ENCODE measurements around the gene OR5AU1.

The OR5AU1 gene

DNA sequence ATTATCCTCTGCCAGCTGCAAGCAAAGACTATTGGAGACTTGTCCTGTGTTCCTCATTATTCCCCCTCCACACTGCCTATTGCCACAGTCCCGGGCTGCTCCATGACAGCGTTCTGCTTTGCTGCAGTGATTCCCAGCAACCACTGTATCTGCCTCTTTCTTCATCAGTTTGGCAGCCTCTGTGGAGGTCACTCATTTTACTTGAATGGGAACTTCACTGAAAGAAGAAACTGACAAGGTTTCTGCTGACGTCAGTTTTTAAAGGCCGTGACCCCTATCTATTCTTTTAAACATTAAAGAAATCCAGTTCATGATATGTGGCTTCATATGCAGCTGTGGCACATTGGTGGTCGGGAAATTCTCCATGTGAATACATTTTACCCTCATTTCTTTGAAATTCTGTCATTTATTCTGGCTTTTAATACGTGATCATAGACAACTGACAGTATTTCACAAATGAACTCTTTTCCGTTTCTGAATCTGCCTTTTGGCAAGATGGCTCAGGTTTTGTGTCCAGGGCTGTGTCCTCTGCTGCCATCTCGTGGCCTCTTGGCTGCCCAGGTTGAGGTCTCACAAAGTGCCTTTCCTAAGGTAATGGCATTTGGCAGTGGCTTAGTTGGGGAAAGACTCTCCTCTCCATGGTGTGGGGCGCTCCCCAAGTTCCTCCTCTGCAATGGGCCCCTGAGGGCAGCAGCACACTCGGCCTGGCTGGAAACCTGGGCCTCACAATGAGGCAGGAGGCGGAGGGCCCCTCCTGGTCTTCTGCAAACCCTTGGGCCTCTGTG, 49.2 kb downstream of the OR5AU1 start:
- DNase-seq, result peak; percentile 49

DNA sequence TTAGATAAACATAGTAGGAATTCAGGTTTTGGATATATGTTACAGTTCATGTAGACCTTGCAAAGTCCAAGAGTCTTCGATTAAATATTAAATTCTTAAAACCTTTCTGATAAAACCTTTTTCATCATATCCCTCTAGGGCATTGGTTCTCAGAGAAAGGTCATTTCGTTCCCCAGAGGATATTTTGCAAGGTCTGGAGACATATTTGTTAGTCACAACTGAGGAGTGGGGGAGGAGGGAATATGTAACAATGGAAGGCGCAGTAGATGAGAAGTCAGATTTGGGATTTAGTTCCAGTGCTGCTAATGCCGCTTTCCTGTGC, 49.7 kb downstream of the OR5AU1 start:
- no peak for DNase-seq

DNA sequence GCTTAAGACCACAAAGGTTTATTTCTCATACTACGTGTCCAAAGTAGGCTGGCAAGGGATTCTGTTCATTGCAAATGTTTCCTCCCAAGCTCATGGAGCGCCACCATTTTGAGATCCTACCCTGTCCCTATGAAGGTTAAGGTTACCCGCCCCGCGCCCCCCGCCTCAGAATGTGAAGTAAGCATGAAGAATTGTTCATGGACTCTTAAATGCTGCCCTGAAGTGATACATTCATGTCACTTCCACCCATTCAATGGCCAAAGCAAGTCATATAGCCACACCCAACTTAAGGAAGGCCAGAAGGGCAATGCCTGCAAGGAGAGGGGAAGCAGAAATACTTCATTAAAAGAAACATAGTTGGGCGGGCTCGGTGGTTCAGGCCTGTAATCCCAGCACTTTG, 50.8 kb downstream of the OR5AU1 start:
- DNase-seq, result no peak

Data from effector CD8-positive, alpha-beta T cell (primary cell).